Activated CD8-positive, alpha-beta memory T cell treated with anti-CD3 and anti-CD28 coated beads for 1 hour (primary cell): Measurements from ENCODE around the gene SLFN14.
"Not testable (repeated sequence)": the region's sequence is repeated elsewhere in the genome, so short reads cannot be mapped to it uniquely, and the experiment has no call there.

Experiments
- DNase-seq, 2 donors: peaks; one replicate each; pipeline ENCODE4 v3.0.0-alpha.2; 2020; ENCODE audit warnings: low read depth in 1 of 2; ENCODE audit errors: extremely low read depth in 1 of 2

SLFN14 gene

GRCh38 chr17:35523296-35523695, 37.3 kb downstream of the SLFN14 start:
- DNase-seq, result no peak

GRCh38 chr17:35521654-35522256, 38.9 kb downstream of the SLFN14 start:
- DNase-seq, result peak in 1 of 2 donors; percentile 21

- no peak for DNase-seq
Measured at GRCh38 chr17:35521150-35521549, 39.5 kb downstream of the SLFN14 start.

- no peak for DNase-seq
Measured at GRCh38 chr17:35519906-35520442, 40.6 kb downstream of the SLFN14 start.

- no peak for DNase-seq
Measured at GRCh38 chr17:35519439-35519838, 41.2 kb downstream of the SLFN14 start.

- not testable (repeated sequence) for DNase-seq
Measured at GRCh38 chr17:35518431-35518830, 42.2 kb downstream of the SLFN14 start.

GRCh38 chr17:35515027-35515426, 45.6 kb downstream of the SLFN14 start:
- no peak for DNase-seq

GRCh38 chr17:35514564-35514963, 46.1 kb downstream of the SLFN14 start:
- DNase-seq, result no peak
